ENCODE measurements around the gene RIIAD1. TPM values are rescaled to one million over a fixed set of nuclear protein-coding genes. Genes with fewer than 3 reads are reported as not detected.

The RIIAD1 gene
- total and polyA plus RNA-seq, 9 donors, result 0.59 to 3.4 (median 1.5) TPM; not detected in 1

DNA sequence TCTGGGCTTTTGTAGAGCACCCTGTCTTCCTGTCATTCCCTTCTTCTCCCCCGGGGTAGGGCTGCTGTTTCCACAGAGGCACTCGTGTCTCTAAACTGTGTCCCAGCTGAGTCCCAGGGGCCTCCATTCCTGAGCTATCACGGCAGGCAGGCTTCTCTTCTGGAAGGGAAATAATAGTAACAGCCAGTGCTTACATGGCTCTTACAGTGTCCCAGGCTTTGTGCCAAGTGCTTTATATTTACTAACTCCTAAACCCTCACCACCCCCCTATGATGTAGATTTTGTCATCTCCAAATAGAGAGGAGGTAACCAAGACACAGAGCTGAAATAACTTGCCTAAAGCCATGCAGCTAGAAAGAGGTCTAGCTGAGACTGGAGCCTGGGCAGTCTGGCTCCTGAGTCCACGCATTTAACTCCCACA, 3.3 kb upstream of the RIIAD1 start:
- peak; percentile 35 for DNase-seq
- Histone ChIP-seq H3K36me3 (ENCODE audit: control insufficient read depth, insufficient read depth, low read length) (no peaks in the 10 kb centered on the region), H3K27ac (ENCODE audit: low read length) (no peak overlapping the region), H3K27me3 (ENCODE audit: control insufficient read depth, insufficient read depth, low read length) (peaks cover 70% of the 10 kb centered on the region), H3K4me3 (ENCODE audit: low read length) (no peak overlapping the region), H3K9me3 (replicated peaks; ENCODE audit: control insufficient read depth, low read depth, low read length) (no peaks in the 10 kb centered on the region), H3K4me1 (ENCODE audit: control insufficient read depth, insufficient read depth, low read length) (peaks cover 27% of the 10 kb centered on the region)
- WGBS (ENCODE audit: insufficient coverage), result no CpG with 5 or more reads among the region's 4 CpGs

GRCh38 chr1:151718666-151719065, 2.7 kb upstream of the RIIAD1 start:
- no peak for DNase-seq
- H3K27me3 ChIP-seq (ENCODE audit: control insufficient read depth, insufficient read depth, low read length), result peaks cover 74% of the 10 kb centered on the region
- H3K4me3 ChIP-seq (ENCODE audit: low read length), result no peak overlapping the region
- no peaks in the 10 kb centered on the region for H3K9me3 ChIP-seq (replicated peaks; ENCODE audit: control insufficient read depth, low read depth, low read length)
- no peaks in the 10 kb centered on the region for H3K36me3 ChIP-seq (ENCODE audit: control insufficient read depth, insufficient read depth, low read length)
- no peak overlapping the region for H3K27ac ChIP-seq (ENCODE audit: low read length)
- no CpG with 5 or more reads among the region's 4 CpGs for WGBS (ENCODE audit: insufficient coverage)
- peaks cover 27% of the 10 kb centered on the region for H3K4me1 ChIP-seq (ENCODE audit: control insufficient read depth, insufficient read depth, low read length)

- 17% methylated on average over 1 of the region's 1 CpG for WGBS (ENCODE audit: insufficient coverage)
- Histone ChIP-seq H3K4me3 (ENCODE audit: low read length) (no peak overlapping the region), H3K4me1 (ENCODE audit: control insufficient read depth, insufficient read depth, low read length) (peaks cover 27% of the 10 kb centered on the region), H3K27me3 (ENCODE audit: control insufficient read depth, insufficient read depth, low read length) (peaks cover 64% of the 10 kb centered on the region), H3K9me3 (replicated peaks; ENCODE audit: control insufficient read depth, low read depth, low read length) (no peaks in the 10 kb centered on the region), H3K36me3 (ENCODE audit: control insufficient read depth, insufficient read depth, low read length) (no peaks in the 10 kb centered on the region), H3K27ac (ENCODE audit: low read length) (no peak overlapping the region)
- DNase-seq, result no peak
Observed at GRCh38 chr1:151720125-151720524, 1.2 kb upstream of the RIIAD1 start.

DNA sequence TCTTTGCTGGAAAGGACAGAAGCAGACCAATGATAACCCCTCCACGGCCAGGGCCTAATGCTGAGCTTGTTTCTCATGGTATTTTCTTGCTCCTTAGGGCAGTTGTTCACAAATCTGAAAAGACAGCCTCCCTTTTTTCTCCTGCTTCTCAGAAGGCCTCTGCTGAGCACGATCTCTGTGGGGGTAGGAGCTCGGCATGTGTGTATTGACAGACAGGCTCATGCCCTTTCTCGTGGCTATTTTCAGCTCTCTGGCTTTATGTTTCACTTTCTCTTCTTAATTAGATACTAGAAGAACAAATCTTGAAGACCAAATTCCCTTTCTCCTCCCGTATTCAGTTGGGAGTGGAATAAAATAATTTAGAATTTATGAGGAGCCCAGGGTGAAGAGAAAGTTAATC, 768 bp upstream of the RIIAD1 start:
- no CpG with 5 or more reads among the region's 5 CpGs for WGBS (ENCODE audit: insufficient coverage)
- Histone ChIP-seq H3K36me3 (ENCODE audit: control insufficient read depth, insufficient read depth, low read length) (no peaks in the 10 kb centered on the region), H3K4me3 (ENCODE audit: low read length) (peak overlapping the region; percentile 32), H3K4me1 (ENCODE audit: control insufficient read depth, insufficient read depth, low read length) (peaks cover 27% of the 10 kb centered on the region), H3K27ac (ENCODE audit: low read length) (peak overlapping the region; percentile 69), H3K9me3 (replicated peaks; ENCODE audit: control insufficient read depth, low read depth, low read length) (no peaks in the 10 kb centered on the region), H3K27me3 (ENCODE audit: control insufficient read depth, insufficient read depth, low read length) (peaks cover 60% of the 10 kb centered on the region)
- peak; percentile 26 for DNase-seq

GRCh38 chr1:151721788-151722510, 627 bp downstream of the RIIAD1 start:
- H3K27me3 ChIP-seq (ENCODE audit: control insufficient read depth, insufficient read depth, low read length), result peaks cover 49% of the 10 kb centered on the region
- WGBS (ENCODE audit: insufficient coverage), result 13% methylated on average over 8 of the region's 17 CpGs

DNA sequence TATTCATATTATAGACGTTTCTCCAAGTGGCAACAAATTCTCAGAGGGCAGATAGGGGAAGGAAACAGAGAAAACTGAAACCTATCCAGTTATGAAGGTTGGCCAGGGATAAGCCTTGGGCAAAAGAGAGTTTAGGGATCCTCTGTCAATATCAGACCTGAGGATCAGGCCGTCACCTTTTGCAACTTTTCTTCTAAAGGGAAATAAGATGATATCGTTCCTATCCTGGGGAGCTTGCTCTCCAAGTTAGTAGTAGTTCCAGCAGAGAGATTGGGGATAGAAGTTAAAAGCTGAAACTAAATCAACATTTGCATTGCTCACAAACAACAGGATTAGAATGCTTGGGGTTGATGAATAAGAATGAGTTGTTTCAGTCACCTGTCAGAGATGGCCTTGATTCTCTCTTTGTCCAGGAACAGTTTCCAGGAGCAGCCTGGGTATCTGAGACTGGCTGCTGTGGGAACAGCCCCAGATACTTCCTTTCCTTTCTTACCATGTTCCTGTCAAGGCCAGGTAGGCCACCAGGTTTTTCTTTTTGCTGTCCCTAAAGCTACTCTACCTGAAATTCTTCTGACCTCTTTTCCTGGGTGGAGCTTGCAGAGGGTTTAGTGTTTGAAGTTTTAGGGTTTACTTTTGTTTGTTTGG, 2.5 kb downstream of the RIIAD1 start:
- Histone ChIP-seq H3K4me3 (ENCODE audit: low read length) (no peak overlapping the region), H3K27ac (ENCODE audit: low read length) (no peak overlapping the region), H3K36me3 (ENCODE audit: control insufficient read depth, insufficient read depth, low read length) (no peaks in the 10 kb centered on the region), H3K9me3 (replicated peaks; ENCODE audit: control insufficient read depth, low read depth, low read length) (no peaks in the 10 kb centered on the region), H3K4me1 (ENCODE audit: control insufficient read depth, insufficient read depth, low read length) (peaks cover 22% of the 10 kb centered on the region), H3K27me3 (ENCODE audit: control insufficient read depth, insufficient read depth, low read length) (peaks cover 34% of the 10 kb centered on the region)
- WGBS (ENCODE audit: insufficient coverage), result no CpG with 5 or more reads among the region's 3 CpGs
- no peak for DNase-seq

More at GRCh38 chr1:151721788-151722510, 627 bp downstream of the RIIAD1 start:
- Histone ChIP-seq H3K27ac (ENCODE audit: low read length) (no peak overlapping the region), H3K36me3 (ENCODE audit: control insufficient read depth, insufficient read depth, low read length) (no peaks in the 10 kb centered on the region), H3K9me3 (replicated peaks; ENCODE audit: control insufficient read depth, low read depth, low read length) (no peaks in the 10 kb centered on the region), H3K4me1 (ENCODE audit: control insufficient read depth, insufficient read depth, low read length) (peaks cover 24% of the 10 kb centered on the region), H3K4me3 (ENCODE audit: low read length) (peak overlapping the region; percentile 41)
- no peak for DNase-seq

- Histone ChIP-seq H3K27ac (ENCODE audit: low read length) (peak overlapping the region; percentile 29), H3K4me3 (ENCODE audit: low read length) (no peak overlapping the region)
Observed at GRCh38 chr1:151728151-151729054, 7.1 kb downstream of the RIIAD1 start.

GRCh38 chr1:151729157-151729965, 8.0 kb downstream of the RIIAD1 start:
- no peaks in the 10 kb centered on the region for H3K36me3 ChIP-seq (ENCODE audit: control insufficient read depth, insufficient read depth, low read length)
- 43% methylated on average over 8 of the region's 10 CpGs for WGBS (ENCODE audit: insufficient coverage)
- peaks cover 8% of the 10 kb centered on the region for H3K4me1 ChIP-seq (ENCODE audit: control insufficient read depth, insufficient read depth, low read length)
- no peak for DNase-seq
- no peak overlapping the region for H3K4me3 ChIP-seq (ENCODE audit: low read length)
- no peaks in the 10 kb centered on the region for H3K9me3 ChIP-seq (replicated peaks; ENCODE audit: control insufficient read depth, low read depth, low read length)
- H3K27me3 ChIP-seq (ENCODE audit: control insufficient read depth, insufficient read depth, low read length), result peaks cover 14% of the 10 kb centered on the region
- no peak overlapping the region for H3K27ac ChIP-seq (ENCODE audit: low read length)

More at GRCh38 chr1:151728151-151729054, 7.1 kb downstream of the RIIAD1 start:
- Histone ChIP-seq H3K27me3 (ENCODE audit: control insufficient read depth, insufficient read depth, low read length) (peaks cover 20% of the 10 kb centered on the region), H3K9me3 (replicated peaks; ENCODE audit: control insufficient read depth, low read depth, low read length) (no peaks in the 10 kb centered on the region), H3K4me1 (ENCODE audit: control insufficient read depth, insufficient read depth, low read length) (peaks cover 8% of the 10 kb centered on the region), H3K36me3 (ENCODE audit: control insufficient read depth, insufficient read depth, low read length) (no peaks in the 10 kb centered on the region)
- peak; percentile 53 for DNase-seq
- 7% methylated on average over 10 of the region's 19 CpGs for WGBS (ENCODE audit: insufficient coverage)

- WGBS (ENCODE audit: insufficient coverage), result 80% methylated on average over 3 of the region's 4 CpGs
- H3K9me3 ChIP-seq (replicated peaks; ENCODE audit: control insufficient read depth, low read depth, low read length), result no peaks in the 10 kb centered on the region
- H3K4me1 ChIP-seq (ENCODE audit: control insufficient read depth, insufficient read depth, low read length), result peaks cover 8% of the 10 kb centered on the region
- no peak for DNase-seq
- H3K36me3 ChIP-seq (ENCODE audit: control insufficient read depth, insufficient read depth, low read length), result no peaks in the 10 kb centered on the region
- no peak overlapping the region for H3K27ac ChIP-seq (ENCODE audit: low read length)
- H3K4me3 ChIP-seq (ENCODE audit: low read length), result no peak overlapping the region
- H3K27me3 ChIP-seq (ENCODE audit: control insufficient read depth, insufficient read depth, low read length), result peaks cover 14% of the 10 kb centered on the region
Observed at GRCh38 chr1:151729966-151730291, 8.6 kb downstream of the RIIAD1 start.
